ENCODE data around the gene ARL13B. TPM values are rescaled to one million over a fixed set of nuclear protein-coding genes. Genes with fewer than 3 reads are reported as not detected.

The ARL13B gene
- total and polyA plus RNA-seq, 2 donors (not counting 3 experiments of a cell fraction or from before 2014, with no cell fraction given): 3.8 to 8.6 TPM

DNA sequence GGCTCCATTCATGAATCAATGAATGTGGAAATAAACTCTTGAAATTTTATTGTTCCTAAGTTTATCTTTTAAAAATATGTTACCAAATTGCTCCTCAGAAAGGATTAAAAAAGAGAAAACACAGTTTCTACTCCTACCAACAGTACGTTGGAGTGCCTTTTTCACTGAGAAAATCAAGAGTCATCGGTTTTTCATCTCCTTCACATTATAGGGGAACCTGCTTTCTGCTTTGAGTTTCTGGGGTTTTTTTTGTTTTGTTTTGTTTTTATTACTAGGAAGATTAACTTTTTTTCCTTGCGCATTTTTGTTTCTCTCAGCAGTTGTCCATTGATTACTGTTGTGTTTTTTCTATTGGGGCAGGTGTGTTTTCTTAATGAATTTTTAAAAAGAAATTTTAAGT lies 3.5 kb downstream of the ARL13B start:
- Histone ChIP-seq H3K9me1 (replicated peaks; ENCODE audit: control insufficient read depth, extremely low read depth, insufficient read depth, low read length) (no peaks in the 10 kb centered on the region), H3K4me3 (replicated peaks in 1 of 3; ENCODE audit: insufficient read depth in 1 of 3, low read depth in 1 of 3, low read length in 3 of 3) (no peak overlapping the region), H3K27me3 (ENCODE audit: control insufficient read depth in 2 of 2, insufficient read depth in 2 of 2, low read length in 2 of 2) (no peaks in the 10 kb centered on the region), H3K36me3 (ENCODE audit: control insufficient read depth in 2 of 2, extremely low read depth in 1 of 2, insufficient read depth in 2 of 2, low read length in 2 of 2) (no peaks in the 10 kb centered on the region), H3K79me2 (ENCODE audit: control insufficient read depth, insufficient read depth, low read length) (peaks cover 17% of the 10 kb centered on the region), H2AFZ (ENCODE audit: low read depth, low read length) (no peak overlapping the region), H3K27ac (ENCODE audit: insufficient read depth, low read depth, low read length) (no peak overlapping the region), H3K9me3 (replicated peaks; ENCODE audit: control insufficient read depth, insufficient read depth, low read length) (no peaks in the 10 kb centered on the region), H4K20me1 (replicated peaks; ENCODE audit: control insufficient read depth, extremely low read depth, insufficient read depth, low read length) (no peaks in the 10 kb centered on the region), H3K4me1 (ENCODE audit: control insufficient read depth, extremely low read depth, insufficient read depth, low read length) (peaks cover 23% of the 10 kb centered on the region), H3K9ac (replicated peaks; ENCODE audit: extremely low read depth, insufficient read depth, low read length) (no peak overlapping the region), H3K4me2 (ENCODE audit: insufficient read depth, low read length) (no peak overlapping the region)
- ChIA-PET CTCF (no interaction called here), POLR2A (no interaction called here)
- dilution Hi-C loops (cut with MboI; ENCODE audit: extremely low pct_ligation_motif_present, low sequenced_read_pairs): no loop called here
- intact Hi-C loops (cut with micrococcal nuclease): no loop called here
- no TSS peak for BruUV-seq (replicated peaks)
- FAIRE-seq (no peak), DNase-seq (ENCODE audit: low read depth, low spot score) (no peak)
- TF ChIP-seq POLR2AphosphoS5 (IDR thresholded peaks at IDR 0.05; ENCODE audit: insufficient read depth, low read depth, low read length): no peak

- no peaks in the 10 kb centered on the region for H3K27me3 ChIP-seq (ENCODE audit: control insufficient read depth in 2 of 2, insufficient read depth in 2 of 2, low read length in 2 of 2)
- ChIA-PET POLR2A (no interaction called here), CTCF (interaction anchor here (2.1 kb wide), 1 partner anchor 15 kb away, joined by 5 read pairs; no protein-coding TSS in a partner anchor)
- H3K27ac ChIP-seq (ENCODE audit: insufficient read depth, low read depth, low read length): no peak overlapping the region
- peaks cover 21% of the 10 kb centered on the region for H3K4me1 ChIP-seq (ENCODE audit: control insufficient read depth, extremely low read depth, insufficient read depth, low read length)
- peaks cover 17% of the 10 kb centered on the region for H3K79me2 ChIP-seq (ENCODE audit: control insufficient read depth, insufficient read depth, low read length)
- BruUV-seq (replicated peaks): no TSS peak
- TF ChIP-seq GATA2 (IDR thresholded peaks at IDR 0.05; ENCODE audit: insufficient read depth, insufficient read length, low read depth, low read length) (no peak), POLR2AphosphoS5 (IDR thresholded peaks at IDR 0.05; ENCODE audit: insufficient read depth, low read depth, low read length) (no peak)
- intact Hi-C loops (cut with micrococcal nuclease): no loop called here
- H3K4me3 ChIP-seq (replicated peaks in 1 of 3; ENCODE audit: insufficient read depth in 1 of 3, low read depth in 1 of 3, low read length in 3 of 3): no peak overlapping the region
- no peak overlapping the region for H3K4me2 ChIP-seq (ENCODE audit: insufficient read depth, low read length)
- dilution Hi-C loops (cut with MboI; ENCODE audit: extremely low pct_ligation_motif_present, low sequenced_read_pairs): no loop called here
- H3K36me3 ChIP-seq (ENCODE audit: control insufficient read depth in 2 of 2, extremely low read depth in 1 of 2, insufficient read depth in 2 of 2, low read length in 2 of 2): no peaks in the 10 kb centered on the region
- DNase-seq (ENCODE audit: low read depth, low spot score): no peak
- H3K9me1 ChIP-seq (replicated peaks; ENCODE audit: control insufficient read depth, extremely low read depth, insufficient read depth, low read length): no peaks in the 10 kb centered on the region
- H4K20me1 ChIP-seq (replicated peaks; ENCODE audit: control insufficient read depth, extremely low read depth, insufficient read depth, low read length): no peaks in the 10 kb centered on the region
- H3K9ac ChIP-seq (replicated peaks; ENCODE audit: extremely low read depth, insufficient read depth, low read length): no peak overlapping the region
- H2AFZ ChIP-seq (ENCODE audit: low read depth, low read length): no peak overlapping the region
- FAIRE-seq: no peak
- H3K9me3 ChIP-seq (replicated peaks; ENCODE audit: control insufficient read depth, insufficient read depth, low read length): no peaks in the 10 kb centered on the region
Measured at GRCh38 chr3:93984618-93985017, 4.7 kb downstream of the ARL13B start.
